ENCODE data around the gene PGM2.
"Not testable (repeated sequence)": the region's sequence is repeated elsewhere in the genome, so short reads cannot be mapped to it uniquely, and the experiment has no call there.

The PGM2 gene

DNA sequence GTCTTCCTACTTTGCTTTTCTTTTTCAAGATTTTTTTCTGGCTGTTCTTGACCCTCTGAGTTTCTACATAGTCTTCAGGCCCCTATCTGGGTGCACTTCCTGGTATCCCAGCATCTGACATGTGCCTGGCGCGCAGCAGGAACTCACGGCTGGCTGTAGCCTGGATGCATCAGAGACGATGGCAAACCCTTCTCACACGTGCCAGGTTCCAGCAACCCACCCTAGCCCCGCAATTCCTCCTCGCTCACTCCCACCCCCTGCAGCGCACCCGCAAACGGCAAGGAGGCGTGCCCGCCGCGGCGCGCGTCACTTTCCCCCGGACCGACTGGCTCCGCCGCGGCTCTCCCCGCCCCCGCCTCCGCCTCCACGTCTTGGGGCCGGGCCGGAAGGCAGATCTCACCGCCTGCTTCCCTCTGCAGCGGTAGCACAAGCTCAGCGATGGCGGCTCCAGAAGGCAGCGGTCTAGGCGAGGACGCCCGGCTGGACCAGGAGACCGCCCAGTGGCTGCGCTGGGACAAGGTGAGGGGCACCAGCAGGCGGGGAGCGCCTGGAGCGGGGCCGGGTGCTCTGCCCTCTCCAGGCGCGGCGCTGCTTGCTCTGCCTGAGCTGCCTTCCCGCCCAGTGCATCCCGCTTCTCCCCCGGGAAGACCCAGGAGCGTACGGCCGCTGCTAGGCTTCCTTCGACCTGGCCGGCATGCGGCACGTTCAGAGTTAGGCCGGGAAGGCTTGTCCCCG lies at the start of gene PGM2:
Gene PGM2 (plus strand): TSS at position 392 of the 735 bp plus-strand sequence. CDS start 47 bp downstream, at position 439.
- DNase-seq = peak; percentile 89

DNA sequence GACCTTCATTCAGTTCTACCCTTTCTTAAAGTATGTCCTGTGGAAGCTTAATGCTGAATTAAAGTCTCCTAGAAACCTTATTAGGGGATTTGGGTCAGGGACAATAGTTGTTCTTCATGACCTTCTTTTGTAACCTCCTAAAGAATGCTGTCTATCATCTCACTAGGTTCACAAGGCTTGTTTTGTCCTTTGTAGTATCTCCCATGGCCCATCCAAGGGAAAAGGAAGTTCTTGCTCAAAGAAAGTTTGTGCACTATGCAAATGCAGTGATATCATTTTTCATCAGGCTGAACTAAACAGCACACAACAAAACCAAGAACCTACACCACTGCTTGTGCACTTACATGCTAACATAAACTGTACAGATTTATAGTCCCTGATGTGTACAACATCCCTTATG lies 46.6 kb upstream of the PGM2 start:
- DNase-seq = no peak

DNA sequence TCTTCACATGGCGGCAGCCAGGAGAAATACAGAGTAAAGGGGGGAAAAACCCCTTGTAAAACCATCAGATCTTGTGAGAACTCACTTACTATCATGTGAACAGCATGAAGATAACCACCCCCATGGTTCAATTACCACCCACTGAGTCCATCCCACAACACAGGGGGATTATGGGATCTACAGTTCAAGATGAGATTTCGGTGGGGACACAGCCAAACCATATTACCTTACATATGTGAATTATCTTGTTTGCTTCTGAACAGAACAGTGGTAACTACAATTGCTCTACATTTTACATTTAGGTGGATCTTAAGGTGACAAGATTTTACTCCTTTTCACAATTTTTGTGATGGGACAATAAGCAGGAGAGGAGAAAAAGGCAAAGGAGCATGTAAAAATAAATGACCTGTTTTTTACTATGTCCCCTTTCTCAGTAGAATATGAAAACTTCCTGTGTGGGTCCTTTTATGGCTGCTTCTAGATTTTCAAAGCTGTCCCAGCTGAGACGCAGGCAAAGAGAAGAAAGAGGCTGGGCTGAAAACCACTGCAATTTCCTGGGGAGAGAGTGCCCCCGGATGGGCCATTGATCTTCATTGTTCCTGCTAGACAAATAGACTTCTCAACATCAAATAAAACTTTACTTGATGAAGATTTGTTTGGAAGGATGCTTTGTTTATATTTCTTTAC lies 45.9 kb upstream of the PGM2 start:
- no peak for DNase-seq

DNA sequence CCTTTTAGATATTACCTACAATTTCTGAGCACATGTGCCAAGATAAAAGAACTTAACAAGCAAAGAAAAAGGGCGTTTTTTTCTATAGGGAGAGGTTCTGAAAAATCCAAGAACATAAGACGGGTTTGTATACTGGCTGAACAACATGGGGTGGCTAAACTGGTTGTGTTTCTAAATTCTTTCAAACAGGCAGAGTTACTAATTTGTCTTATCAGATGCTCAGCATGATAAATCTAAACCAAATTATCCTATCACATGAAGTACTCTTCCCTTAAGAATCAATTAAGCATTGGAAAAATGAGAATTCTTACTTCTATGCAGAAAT lies 45.4 kb upstream of the PGM2 start:
- no peak for DNase-seq

DNA sequence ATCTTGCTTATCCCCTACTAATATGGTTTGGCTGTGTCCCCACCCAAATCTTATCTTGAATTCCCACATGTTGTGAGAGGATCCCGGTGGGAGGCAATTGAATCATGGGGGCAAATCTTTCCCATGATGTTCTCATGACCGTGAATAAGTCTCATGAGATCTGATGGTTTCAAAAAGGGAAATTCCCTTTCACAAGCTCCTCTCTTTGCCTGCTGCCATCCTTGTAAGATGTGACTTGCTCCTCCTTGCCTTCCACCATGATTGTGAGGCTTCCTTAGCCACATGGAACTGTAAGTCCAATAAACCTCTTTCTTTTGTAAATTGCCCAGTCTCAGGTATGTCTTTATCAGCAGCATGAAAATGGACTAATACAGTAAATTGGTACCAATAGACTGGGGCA lies 40.2 kb upstream of the PGM2 start:
- not testable (repeated sequence) for DNase-seq

DNA sequence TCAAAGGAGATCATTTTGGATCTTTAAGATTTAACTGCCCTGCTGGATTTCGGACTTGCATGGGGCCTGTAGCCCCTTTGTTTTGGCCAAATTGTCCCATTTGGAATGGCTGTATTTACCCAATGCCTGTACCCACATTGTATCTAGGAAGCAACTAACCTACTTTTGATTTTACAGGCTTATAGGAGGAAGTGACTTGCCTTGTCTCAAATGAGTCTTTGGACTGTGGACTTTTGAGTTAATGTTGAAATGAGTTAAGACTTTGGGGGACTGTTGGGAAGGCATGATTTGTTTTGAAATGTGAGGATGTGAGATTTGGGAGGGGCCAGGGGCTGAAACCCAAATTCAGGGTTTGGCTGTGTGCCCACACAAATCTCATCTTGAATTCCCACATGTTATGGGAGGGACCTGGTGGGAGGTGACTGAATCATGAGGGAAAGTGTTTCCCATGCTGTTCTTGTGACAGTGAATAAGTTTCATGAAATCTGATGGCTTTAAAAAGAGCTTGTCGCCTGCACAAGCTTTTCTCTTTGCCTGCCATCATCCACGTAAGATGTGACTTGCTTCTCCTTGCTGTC lies 38.5 kb upstream of the PGM2 start:
- not testable (repeated sequence) for DNase-seq

DNA sequence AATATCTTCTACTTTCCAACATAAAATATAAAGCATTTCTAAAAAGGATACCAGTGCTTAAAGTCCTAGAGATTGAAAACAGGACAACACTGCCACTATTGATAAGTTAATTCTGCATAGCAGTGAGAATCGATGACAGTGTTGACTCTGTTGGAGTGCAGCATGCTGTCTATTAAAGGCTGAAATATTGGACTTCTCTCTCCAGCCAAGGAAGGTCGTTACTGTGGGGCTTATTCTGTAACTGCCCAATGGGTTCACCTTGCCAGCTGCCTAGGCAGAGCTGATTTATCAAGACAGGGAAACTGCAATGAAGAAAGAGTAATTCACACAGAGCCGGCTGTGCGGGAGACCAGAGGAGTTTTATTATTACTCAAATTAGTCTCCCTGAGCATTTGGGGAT lies 37.7 kb upstream of the PGM2 start:
- DNase-seq = no peak

DNA sequence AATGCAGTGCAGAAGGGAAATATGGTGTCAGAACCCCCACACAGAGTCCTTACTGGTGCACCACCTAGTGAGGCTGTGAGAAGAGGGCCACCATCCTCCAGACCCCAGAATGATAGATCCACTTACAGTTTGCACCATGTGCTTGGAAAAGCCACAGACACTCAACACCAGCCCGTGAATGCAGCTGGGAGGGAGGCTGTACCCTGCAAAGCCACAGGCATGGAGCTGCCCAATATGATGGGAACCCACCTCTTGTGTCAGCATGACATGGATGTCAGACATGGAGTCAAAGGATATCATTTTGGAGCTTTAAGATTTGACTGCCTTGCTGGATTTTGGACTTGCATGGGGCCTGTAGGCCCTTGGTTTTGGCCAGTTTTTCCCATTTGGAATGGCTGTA lies 34.2 kb upstream of the PGM2 start:
- DNase-seq = no peak

DNA sequence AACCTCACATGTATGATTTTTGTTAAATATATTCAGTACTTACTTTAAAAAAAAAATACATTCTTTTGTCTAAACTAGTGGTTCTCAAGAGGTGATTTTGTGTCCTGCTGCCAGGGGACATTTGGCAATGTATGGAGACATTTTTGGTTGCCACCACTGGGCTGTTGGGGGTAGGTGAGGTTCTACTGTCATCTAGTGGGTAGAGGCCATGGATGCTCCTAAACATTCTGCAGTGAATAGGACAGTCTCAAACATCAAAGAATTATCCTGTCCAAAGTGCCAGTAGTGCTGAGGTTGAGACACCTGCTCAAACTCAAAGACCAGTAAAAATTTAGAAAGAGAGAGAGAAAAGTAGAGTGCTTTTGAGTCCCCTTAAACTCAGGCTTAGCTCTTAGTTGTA lies 32.9 kb upstream of the PGM2 start:
- no peak for DNase-seq

DNA sequence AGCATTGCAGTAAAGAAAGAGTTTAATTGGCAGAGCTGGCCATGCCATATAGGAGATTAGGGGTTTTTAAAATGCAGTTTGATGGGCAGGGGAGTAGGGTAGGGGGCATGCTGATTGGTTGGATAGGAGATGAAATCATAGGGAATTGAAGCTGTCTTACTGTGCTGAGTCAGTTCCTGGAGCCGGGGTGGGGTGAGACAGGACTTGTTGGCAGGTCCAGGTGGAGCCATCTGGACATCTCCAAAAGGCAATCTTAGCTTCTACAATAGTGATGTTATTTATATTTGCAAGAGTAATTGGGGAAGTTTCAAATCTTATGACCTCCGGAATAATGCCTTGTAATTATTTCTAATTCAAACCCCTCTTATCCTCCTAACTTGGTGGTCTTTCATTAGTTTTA lies 32.4 kb upstream of the PGM2 start:
- no peak for DNase-seq

DNA sequence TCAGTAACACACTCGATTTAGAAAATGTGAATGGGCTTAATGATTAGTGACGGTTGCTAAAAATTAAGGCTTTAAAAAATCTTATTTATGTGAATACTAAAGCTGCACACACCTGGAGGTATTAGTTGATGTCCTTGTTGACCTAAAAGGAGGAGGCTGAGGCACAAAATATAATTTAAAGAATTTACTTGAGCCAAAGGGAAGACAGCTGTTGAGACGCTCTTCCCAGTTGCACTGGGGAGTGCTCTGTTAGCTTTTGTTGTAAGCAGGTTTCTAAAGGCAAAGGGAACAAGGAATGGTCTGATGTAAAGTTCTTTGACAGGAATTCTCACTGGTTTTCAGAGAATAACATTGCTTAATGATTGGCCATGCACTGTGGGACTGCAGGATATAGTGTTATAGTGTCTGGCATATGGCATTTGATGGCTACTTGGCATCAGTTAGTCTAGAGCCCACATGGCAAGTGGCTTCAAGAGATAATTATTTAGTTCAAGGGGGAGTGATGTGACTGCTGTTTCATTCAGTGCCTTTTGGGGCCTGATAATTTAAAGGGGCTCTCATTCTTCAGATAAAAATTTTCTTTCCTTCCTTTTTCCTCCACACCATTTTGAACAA lies 30.8 kb upstream of the PGM2 start:
- no peak for DNase-seq

DNA sequence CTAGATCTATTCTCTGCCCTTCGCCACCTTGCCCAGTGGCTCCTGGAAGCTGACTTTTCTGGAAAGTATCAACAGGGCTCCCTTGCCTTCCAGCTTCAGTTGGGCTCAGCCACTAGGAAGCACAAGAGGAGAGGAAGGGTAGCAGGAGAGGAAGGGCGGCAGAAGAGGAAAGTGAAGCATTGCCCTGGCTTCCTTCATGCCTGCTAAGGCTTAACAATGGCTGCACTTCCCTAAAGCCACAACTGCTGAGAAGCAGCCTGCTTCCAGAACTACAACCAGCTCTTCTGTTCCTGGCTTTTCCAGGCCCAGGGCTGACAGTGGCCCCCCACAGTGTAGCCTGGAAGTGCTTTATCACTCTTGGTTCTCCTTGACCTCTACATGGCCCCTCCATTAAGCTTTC lies 29.1 kb upstream of the PGM2 start:
- DNase-seq = no peak

DNA sequence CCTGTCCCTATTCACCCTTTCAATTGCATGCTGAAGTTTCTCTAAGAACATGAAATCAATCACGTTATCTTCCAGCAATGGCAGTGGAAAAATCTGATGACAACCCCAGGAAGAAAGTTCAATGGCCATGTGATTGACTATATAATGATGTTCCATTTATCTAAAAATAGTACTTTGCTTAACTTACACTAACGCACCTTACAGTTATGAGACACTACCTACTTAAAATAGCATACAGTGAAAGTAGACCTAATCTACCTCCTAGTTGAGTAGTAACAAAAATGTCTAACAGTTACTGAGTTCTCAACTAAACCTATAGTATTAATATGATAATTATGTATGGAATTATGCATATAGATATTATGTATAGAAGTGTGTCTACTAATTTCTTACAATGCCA lies 28.6 kb upstream of the PGM2 start:
- no peak for DNase-seq

DNA sequence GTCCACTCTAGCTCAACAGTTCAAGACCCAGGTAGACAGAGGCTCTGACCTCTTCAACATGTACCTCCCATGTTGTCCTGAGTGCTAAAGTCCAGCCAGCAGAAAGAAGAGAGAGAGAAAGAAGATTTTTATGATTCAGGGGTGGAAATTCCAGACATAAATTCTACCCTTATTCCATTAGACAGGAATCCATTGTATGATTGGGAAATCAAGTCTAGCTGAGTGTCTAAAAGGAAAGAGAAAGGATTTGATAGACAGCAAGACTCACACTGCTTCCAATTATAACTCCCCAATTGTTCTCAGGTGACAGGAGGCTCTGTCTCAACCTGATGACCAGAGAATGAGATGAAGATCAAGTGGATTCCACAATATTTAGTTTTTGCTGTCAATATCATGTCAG lies 27.9 kb upstream of the PGM2 start:
- DNase-seq = no peak

DNA sequence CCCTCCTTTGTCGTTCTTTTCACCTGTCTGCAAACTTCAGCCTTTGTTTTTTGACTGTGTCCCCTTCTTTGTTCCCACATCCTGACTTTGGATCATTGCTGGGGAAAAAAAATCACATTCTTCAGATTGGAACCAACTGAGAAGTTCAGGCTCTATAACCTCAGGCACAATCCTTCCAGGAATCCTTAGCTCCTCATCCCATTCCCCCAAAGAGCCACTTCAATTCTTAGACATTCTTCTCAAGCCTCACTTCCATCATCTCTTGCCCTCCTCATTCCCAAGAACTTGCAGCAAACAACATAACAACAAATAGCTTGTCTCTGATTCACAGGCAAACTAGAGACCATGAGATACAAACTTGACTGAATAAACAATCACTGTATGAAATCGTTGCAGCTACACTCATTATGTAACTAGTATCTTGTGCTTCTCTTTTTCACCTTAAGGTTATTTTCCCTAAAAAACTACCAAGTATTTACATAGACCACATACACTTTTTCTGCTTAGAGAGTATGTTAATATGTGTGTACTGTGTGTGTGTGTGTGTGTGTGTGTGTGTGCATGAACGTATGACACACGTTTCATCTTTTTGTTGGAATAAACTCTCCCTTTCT lies 26.4 kb upstream of the PGM2 start:
- DNase-seq = no peak

DNA sequence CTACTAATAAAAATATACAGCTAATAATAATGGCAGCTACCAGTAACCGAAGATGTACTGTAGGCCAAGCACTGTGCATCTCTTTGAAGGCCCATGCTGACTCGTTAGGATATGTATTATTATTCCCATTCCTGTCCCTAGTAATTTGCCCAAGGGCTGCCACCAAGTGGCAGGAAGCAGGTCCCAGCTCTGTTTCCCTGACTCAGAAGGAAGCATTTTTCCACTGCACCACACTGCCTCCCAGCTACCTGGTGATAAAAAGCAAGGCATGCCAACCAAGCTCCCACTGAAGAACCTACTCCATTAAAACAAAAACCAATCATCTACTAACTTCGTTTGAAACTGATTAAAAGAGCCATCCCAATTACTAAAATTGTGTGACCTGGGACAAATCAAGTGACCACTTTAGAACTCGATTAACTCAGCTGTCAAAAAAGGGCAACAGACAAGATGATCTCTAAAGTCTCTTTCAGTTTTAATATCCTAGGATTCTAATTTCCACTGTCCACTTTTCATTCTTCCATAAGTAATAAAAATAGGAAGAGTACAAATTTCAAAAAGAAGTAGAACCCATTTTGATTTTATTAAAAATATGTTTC lies 24.3 kb upstream of the PGM2 start:
- peak; percentile 65 for DNase-seq

DNA sequence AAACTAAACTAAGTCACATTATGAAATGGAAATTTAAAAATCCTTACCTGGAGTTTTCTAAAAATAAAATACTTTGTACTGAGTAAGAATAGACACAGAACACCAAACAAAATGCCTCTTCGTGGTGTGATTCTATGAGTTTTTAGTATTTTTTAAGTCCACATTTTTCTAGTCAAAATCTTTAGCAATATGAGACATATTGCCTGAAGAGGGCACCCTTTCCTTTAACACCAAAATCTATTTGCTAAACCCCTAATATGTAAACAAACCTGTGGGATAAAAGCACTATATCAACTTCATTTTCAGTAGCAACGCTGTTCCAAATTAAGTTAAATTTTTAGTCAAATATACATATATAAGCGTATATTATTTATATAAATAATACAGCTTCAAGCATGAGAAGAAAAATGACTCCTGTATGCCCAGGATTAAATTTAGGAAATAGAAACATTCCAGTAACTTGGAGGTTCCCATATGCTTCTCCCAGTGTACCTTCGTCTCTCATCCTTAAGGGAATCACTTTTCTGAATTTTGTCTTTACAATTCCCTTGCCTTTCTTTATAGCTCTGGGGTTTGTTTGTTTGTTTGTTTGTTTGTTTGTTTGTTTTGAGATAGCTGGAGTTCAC lies 23.0 kb upstream of the PGM2 start:
- peak; percentile 59 for DNase-seq

DNA sequence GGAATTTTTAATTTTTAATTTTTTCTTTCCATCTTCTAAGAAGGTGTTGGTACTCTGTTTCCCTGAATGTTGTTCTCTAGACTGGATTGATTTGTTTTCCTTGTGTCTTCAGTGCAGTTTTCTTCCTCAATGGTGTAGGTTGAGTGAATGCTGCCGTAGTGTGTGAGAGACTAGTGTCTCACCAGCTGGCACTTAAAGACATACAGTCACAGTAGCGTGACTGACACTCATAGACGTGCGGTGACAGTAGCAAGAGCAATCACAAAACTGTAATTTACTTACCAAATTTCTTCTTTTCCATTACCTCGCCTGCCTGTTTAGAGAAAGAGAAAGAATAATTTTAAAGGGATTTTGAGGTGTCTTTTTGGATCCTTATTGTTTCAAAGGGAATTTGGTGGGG lies 21.4 kb upstream of the PGM2 start:
- DNase-seq = no peak

DNA sequence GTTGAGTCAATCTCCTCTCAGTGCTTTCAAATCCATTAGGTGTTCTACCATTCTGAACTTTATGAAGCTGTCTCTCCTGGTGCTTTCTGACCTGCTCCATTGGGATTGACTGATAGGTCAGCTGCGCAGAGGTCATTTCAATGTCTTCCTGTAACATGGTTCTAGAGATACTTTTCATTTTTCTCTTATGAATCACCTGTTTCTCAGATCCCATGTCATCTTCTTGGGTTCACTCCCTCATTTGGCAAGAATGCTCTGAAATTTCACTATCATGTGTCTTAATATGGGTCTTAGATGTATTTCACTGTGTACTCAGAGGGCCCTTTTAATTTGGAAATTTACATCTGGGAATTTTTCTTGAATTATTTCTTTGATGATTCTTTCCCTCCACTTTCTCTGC lies 13.8 kb upstream of the PGM2 start:
- DNase-seq = no peak

DNA sequence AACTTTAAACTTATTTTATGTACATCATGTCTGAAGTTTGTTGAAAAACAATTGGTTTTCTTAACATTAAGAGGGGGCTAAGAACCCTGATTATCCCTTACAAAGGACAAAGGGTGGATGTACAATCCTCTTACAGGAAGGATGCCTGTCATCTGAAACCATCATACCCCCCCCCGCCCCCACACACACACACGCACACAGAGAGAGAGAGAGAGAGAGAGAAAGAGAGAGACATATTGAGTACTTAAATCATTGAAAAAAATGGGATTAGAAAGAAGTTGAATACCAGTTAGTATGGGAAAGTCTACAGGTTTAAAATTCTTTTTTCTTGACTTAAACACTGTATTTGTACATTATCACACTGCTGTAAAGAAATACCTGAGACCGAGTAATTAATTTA lies 10.9 kb upstream of the PGM2 start:
- DNase-seq = no peak

DNA sequence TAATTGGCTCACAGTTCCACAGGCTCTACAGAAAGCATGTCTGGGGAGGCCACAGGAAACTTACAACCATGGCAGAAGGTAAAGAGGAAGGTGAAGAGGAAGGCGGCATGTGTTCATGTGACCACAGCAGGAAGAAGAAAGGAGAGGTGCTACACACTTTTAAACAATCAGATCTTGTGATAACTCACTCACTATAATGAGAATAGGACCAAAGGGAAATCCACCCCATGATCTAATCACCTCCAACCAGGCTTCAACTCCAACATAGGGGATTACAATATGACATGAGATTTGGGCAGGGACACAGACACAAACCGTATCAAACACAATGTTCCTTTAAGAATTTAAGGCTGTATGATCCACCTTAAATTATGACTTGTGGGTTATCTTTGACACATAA lies 10.5 kb upstream of the PGM2 start:
- no peak for DNase-seq

DNA sequence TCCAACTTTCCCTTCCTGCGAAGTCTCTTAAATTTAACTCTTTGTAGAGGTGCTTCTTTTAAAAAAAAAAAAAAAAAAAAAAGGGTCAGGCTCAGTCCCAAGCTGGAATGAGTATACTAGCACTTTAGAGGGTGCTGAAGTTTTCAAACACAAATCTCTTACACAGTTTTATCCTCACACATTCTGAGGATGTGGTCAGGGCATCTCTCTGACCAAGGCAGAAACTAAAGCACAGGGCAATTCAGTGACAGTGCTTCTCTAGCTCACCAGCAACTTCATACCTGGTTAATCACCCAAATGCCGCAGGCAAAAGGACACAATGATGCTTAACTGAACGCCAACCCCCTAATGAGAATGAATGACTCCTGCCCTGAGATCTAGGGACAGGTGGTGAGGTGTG lies 9.8 kb upstream of the PGM2 start:
- DNase-seq = no peak

DNA sequence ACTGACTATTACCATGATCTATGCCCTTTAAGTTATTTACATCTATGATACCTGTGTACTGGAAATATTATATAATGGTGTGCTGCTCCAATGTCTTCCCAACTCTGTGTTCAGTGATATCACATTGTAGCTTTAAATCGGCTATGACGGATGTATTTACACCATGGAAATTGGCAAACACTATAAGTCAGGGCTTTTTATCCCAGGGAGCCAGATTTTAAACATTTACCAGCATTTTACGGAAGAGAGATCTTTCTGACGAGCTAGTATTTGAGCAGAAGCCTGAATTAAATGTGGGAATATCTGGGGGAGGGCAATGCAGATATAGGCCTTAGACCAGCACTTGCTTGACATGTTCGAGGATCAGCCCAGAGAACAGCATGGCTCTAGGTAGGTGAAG lies 7.7 kb upstream of the PGM2 start:
- DNase-seq = no peak

Data from NCI-H2081 treated with DMSO at 0.1 percent for 48 hours (cell line).